Endothelial cell of umbilical vein (primary cell): ENCODE measurements around the gene MTA1. TPM values are rescaled to one million over a fixed set of nuclear protein-coding genes. Genes with fewer than 3 reads are reported as not detected.

Experiments used
- BruUV-seq: library from RNA; stranded (reverse); fragments of 400-500 nt; replicated peaks from 2 replicates; lab custom pipeline; 2021; lab: Mats Ljungman, UMichigan
- CTCF ChIA-PET: fragments of 300-600, 350-600 bp; sonication (Branson Sonifier 250); formaldehyde crosslinking; loops from one replicate; lab custom pipeline; 2021; ENCODE audit warnings: antibody characterized with exemption, inconsistent platforms; lab: Charles Lee
- POLR2A ChIA-PET: fragments of 300-600, 350-600 bp; sonication (Branson Sonifier 250); formaldehyde crosslinking; loops from one replicate; lab custom pipeline; 2021; ENCODE audit warnings: antibody characterized with exemption, inconsistent platforms; lab: Charles Lee
- DNase-seq: peaks from one replicate; pipeline ENCODE4 v3.0.0-alpha.2; 2011; ENCODE audit warnings: low read depth, low spot score
- FAIRE-seq: peaks from 2 replicates; lab custom pipeline; 2011; peaks lifted over from hg19 to GRCh38; lab: Jason Lieb, UNC
- H2AFZ ChIP-seq: 2 replicates; pipeline ENCODE4 v1.6.0; 2012; ENCODE audit warnings: low read depth, low read length, control low read depth, inconsistent platforms
- H3K27ac ChIP-seq: 2 replicates; pipeline ENCODE4 v1.5.1; 2011; ENCODE audit warnings: low read depth, mild to moderate bottlenecking, control low read depth, low read length, moderate library complexity; ENCODE audit not compliant: insufficient read depth
- H3K27me3 ChIP-seq, 2 experiments: 2 replicates each; pipeline versions ENCODE4 v1.6.0 to v1.6.1; 2011; ENCODE audit warnings: low read length in 2 of 2, mixed read lengths in 1 of 2; ENCODE audit not compliant: control insufficient read depth in 2 of 2, insufficient read depth in 2 of 2
- H3K36me3 ChIP-seq, 2 experiments: 2 replicates in 1 of 2; 3 replicates in 1 of 2; pipeline ENCODE4 v1.5.1; 2011; ENCODE audit warnings: low read length in 2 of 2, mild to moderate bottlenecking in 1 of 2, moderate library complexity in 1 of 2; ENCODE audit not compliant: control insufficient read depth in 2 of 2, insufficient read depth in 2 of 2; ENCODE audit errors: extremely low read depth in 1 of 2
- H3K4me1 ChIP-seq: 3 replicates; pipeline ENCODE4 v1.5.1; 2011; ENCODE audit warnings: mild to moderate bottlenecking, low read length; ENCODE audit not compliant: control insufficient read depth, insufficient read depth; ENCODE audit errors: extremely low read depth
- H3K4me2 ChIP-seq: 2 replicates; pipeline ENCODE4 v1.6.1; 2011; ENCODE audit warnings: low read length, control low read depth, mixed read lengths; ENCODE audit not compliant: insufficient read depth
- H3K4me3 ChIP-seq, 3 experiments: fragments of 200-600 bp in 1 of 3; sonication (generic), shearing (Covaris generic) in 1 of 3; replicated peaks in 1 of 3; 2 replicates each; pipeline ENCODE4 v1.5.1; 2011 to 2016; ENCODE audit warnings: control low read depth in 3 of 3, low read length in 3 of 3, mild to moderate bottlenecking in 2 of 3, inconsistent platforms in 1 of 3, low read depth in 1 of 3, moderate library complexity in 1 of 3; ENCODE audit not compliant: insufficient read depth in 1 of 3
- H3K79me2 ChIP-seq: 2 replicates; pipeline ENCODE4 v1.6.0; 2012; ENCODE audit warnings: low read length, inconsistent platforms; ENCODE audit not compliant: control insufficient read depth, insufficient read depth
- H3K9ac ChIP-seq: replicated peaks from 2 replicates; pipeline ENCODE3; 2011; ENCODE audit warnings: low read length, control low read depth; ENCODE audit not compliant: insufficient read depth; ENCODE audit errors: extremely low read depth
- H3K9me1 ChIP-seq: replicated peaks from 3 replicates; pipeline ENCODE4 v1.6.0; 2011; ENCODE audit warnings: mild to moderate bottlenecking, low read length; ENCODE audit not compliant: control insufficient read depth, insufficient read depth; ENCODE audit errors: extremely low read depth
- H3K9me3 ChIP-seq: replicated peaks from 2 replicates; pipeline ENCODE4 v1.5.1; 2012; ENCODE audit warnings: low read length, inconsistent platforms; ENCODE audit not compliant: control insufficient read depth, insufficient read depth
- H4K20me1 ChIP-seq: replicated peaks from 2 replicates; pipeline ENCODE3; 2011; ENCODE audit warnings: mild to moderate bottlenecking, low read length; ENCODE audit not compliant: control insufficient read depth, insufficient read depth; ENCODE audit errors: extremely low read depth
- JUN ChIP-seq: IDR thresholded peaks from 2 replicates; pipeline ENCODE4 v1.6.1; 2011; ENCODE audit warnings: borderline replicate concordance, low read depth; ENCODE audit not compliant: insufficient read length, insufficient read depth
- POLR2AphosphoS5 ChIP-seq: IDR thresholded peaks from 2 replicates; pipeline ENCODE4 v1.6.1; 2012; ENCODE audit warnings: low read depth, mild to moderate bottlenecking, control low read depth, low read length, moderate library complexity; ENCODE audit not compliant: insufficient read depth
- dilution Hi-C: fragments of 300-500 bp; cut with MboI; formaldehyde crosslinking; loops from one replicate; pipeline ENCODE4 v1.15.0; 2019; ENCODE audit warnings: low sequenced_read_pairs; ENCODE audit not compliant: extremely low pct_ligation_motif_present
- intact Hi-C: fragments of 100-400 bp; cut with micrococcal nuclease; formaldehyde crosslinking; loops from one replicate; pipeline ENCODE4 v1.10.0; 2022
- polyA plus RNA-seq, 4 experiments: library from polyadenylated mRNA; depleted of rRNA in 3 of 4; stranded (reverse) in 3 of 4; unstranded in 1 of 4; fragments of >200 nt; gene quantifications; 2 replicates each; pipeline versions ENCODE4 v1.2.1 to v1.2.3, GENCODE V29; 2011 to 2012; ENCODE audit warnings: missing spikeins in 1 of 4
- total RNA-seq: library from RNA; stranded (reverse); gene quantifications from 2 replicates; pipeline ENCODE4 v1.2.3, GENCODE V29; 2021
- TF ChIP-seq, protein P1 (sequence below): IDR thresholded peaks from 2 replicates; pipeline ENCODE4 v1.6.1; 2011; ENCODE audit not compliant: insufficient read depth, insufficient read length
- TF ChIP-seq, protein P2 (sequence below), 2 donors: IDR thresholded peaks; 1 replicate in 1 of 2; 2 replicates in 1 of 2; pipeline ENCODE4 v1.5.1; 2011; ENCODE audit warnings: low read length in 2 of 2, mild to moderate bottlenecking in 2 of 2, moderate library complexity in 2 of 2, control low read depth in 1 of 2, inconsistent platforms in 1 of 2, low read depth in 1 of 2; ENCODE audit not compliant: insufficient read depth in 1 of 2; ENCODE audit errors: extremely low read depth in 1 of 2

The MTA1 gene
- total and polyA plus RNA-seq, 2 donors (not counting 3 experiments of a cell fraction or from before 2014, with no cell fraction given), result 85.2 to 167 TPM

- no peaks in the 10 kb centered on the region for H3K4me1 ChIP-seq
- no peak overlapping the region for H2AFZ ChIP-seq
- no peaks in the 10 kb centered on the region for H3K27me3 ChIP-seq
- FAIRE-seq, result no peak
- no peak overlapping the region for H3K4me3 ChIP-seq
- H3K27ac ChIP-seq, result no peak overlapping the region
- H3K4me2 ChIP-seq, result no peak overlapping the region
- H3K79me2 ChIP-seq, result peaks cover 16% of the 10 kb centered on the region
- TF ChIP-seq, protein P1, sequence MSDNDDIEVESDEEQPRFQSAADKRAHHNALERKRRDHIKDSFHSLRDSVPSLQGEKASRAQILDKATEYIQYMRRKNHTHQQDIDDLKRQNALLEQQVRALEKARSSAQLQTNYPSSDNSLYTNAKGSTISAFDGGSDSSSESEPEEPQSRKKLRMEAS, result no peak
- TF ChIP-seq JUN, result no peak
- dilution Hi-C loops, result no loop called here
- no peak for DNase-seq
- H3K36me3 ChIP-seq, result peaks cover 0 to 29% of the 10 kb centered on the region in 2 experiments
- intact Hi-C loops, result no loop called here
- H3K9ac ChIP-seq, result no peak overlapping the region
- BruUV-seq, result no TSS peak
- no peaks in the 10 kb centered on the region for H4K20me1 ChIP-seq
- ChIA-PET CTCF (no interaction called here), POLR2A (no interaction called here)
- no peaks in the 10 kb centered on the region for H3K9me3 ChIP-seq
- H3K9me1 ChIP-seq, result no peaks in the 10 kb centered on the region
These were observed 23.2 kb downstream of the MTA1 start for GRCh38 chr14:105442834-105443233.

- H3K9me3 ChIP-seq, result no peaks in the 10 kb centered on the region
- H3K36me3 ChIP-seq, result peaks cover 0 to 17% of the 10 kb centered on the region in 2 experiments
- H3K27ac ChIP-seq, result no peak overlapping the region
- no peak overlapping the region for H3K9ac ChIP-seq
- H3K79me2 ChIP-seq, result peaks cover 6% of the 10 kb centered on the region
- POLR2A ChIA-PET, result no interaction called here
- H3K27me3 ChIP-seq, result no peaks in the 10 kb centered on the region
- DNase-seq (no peak), FAIRE-seq (no peak)
- no peaks in the 10 kb centered on the region for H3K9me1 ChIP-seq
- H3K4me2 ChIP-seq, result no peak overlapping the region
- intact Hi-C loops (no loop called here), dilution Hi-C loops (no loop called here)
- H2AFZ ChIP-seq, result no peak overlapping the region
- H3K4me3 ChIP-seq, result no peak overlapping the region
- H3K4me1 ChIP-seq, result no peaks in the 10 kb centered on the region
- peak; percentile 13 for TF ChIP-seq POLR2AphosphoS5
- TF ChIP-seq, protein P2, sequence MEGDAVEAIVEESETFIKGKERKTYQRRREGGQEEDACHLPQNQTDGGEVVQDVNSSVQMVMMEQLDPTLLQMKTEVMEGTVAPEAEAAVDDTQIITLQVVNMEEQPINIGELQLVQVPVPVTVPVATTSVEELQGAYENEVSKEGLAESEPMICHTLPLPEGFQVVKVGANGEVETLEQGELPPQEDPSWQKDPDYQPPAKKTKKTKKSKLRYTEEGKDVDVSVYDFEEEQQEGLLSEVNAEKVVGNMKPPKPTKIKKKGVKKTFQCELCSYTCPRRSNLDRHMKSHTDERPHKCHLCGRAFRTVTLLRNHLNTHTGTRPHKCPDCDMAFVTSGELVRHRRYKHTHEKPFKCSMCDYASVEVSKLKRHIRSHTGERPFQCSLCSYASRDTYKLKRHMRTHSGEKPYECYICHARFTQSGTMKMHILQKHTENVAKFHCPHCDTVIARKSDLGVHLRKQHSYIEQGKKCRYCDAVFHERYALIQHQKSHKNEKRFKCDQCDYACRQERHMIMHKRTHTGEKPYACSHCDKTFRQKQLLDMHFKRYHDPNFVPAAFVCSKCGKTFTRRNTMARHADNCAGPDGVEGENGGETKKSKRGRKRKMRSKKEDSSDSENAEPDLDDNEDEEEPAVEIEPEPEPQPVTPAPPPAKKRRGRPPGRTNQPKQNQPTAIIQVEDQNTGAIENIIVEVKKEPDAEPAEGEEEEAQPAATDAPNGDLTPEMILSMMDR (IDR thresholded peaks at IDR 0.05; ENCODE audit: extremely low read depth in 1 of 2, insufficient read depth in 1 of 2, low read depth in 1 of 2, low read length in 2 of 2), result no peak
- no TSS peak for BruUV-seq
- CTCF ChIA-PET, result interaction anchor here (0.6 kb wide), 1 partner anchor 45 kb away, joined by 3 read pairs; no protein-coding TSS in a partner anchor
- no peaks in the 10 kb centered on the region for H4K20me1 ChIP-seq
These were observed 25.2 kb downstream of the MTA1 start for GRCh38 chr14:105444859-105445258.
